ENCODE measurements around the gene FARP2.

- TF ChIP-seq CTCF (IDR thresholded peaks at IDR 0.05; ENCODE audit: low read length) (no peak), EZH2 (IDR thresholded peaks at IDR 0.05; ENCODE audit: borderline replicate concordance, low read length) (no peak)
These were observed 1.4 kb downstream of the FARP2 start for GRCh38 chr2:241357531-241357930.
